Daoy (cell line): ENCODE results near the gene METTL2B. TPM values are rescaled to one million over a fixed set of nuclear protein-coding genes. Genes with fewer than 3 reads are reported as not detected.
"Not testable (repeated sequence)": the region's sequence is repeated elsewhere in the genome, so short reads cannot be mapped to it uniquely, and the experiment has no call there.

Experiments used
- DNase-seq: peaks from one replicate; pipeline ENCODE4 v3.0.0-alpha.2; 2015; ENCODE audit warnings: low read depth
- total RNA-seq: library from RNA; depleted of rRNA; stranded (reverse); fragments of >200 nt; shearing (Covaris generic); gene quantifications from 2 replicates; pipeline ENCODE4 v1.2.3, GENCODE V29; 2014; rRNA removed

The METTL2B gene
- total RNA-seq, 1 experiment from 2014 or later, result 78.2 TPM

DNA sequence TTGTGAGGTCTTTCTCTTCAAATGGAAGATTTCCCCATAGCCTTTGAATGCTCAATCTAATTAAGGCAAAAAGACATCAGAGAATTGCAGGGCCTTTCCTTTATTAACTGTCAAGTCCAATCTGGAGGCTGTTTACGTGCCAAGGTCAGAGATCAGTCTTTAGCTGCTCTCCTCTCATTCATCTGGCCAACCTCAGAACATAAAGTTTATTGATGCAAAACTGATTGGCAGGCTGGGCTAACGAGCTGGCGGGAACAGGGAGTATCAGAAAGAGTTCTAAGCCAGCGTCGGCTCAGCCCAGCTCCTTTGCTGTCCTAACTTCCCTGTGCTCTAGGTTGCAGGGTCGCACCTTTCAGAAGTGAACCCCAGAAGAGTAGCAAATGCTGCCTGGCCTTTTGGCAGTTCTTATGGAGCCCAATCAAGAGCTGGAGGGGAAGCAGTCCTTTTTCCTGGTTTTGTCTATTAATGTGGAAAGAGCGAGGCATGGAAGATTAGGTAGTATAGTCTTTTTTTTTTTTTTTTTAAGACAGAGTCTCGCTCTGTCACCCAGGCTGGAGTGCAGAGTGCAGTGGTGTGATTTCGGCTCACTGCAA is 47.5 kb downstream of the METTL2B start:
- DNase-seq, result not testable (repeated sequence)

DNA sequence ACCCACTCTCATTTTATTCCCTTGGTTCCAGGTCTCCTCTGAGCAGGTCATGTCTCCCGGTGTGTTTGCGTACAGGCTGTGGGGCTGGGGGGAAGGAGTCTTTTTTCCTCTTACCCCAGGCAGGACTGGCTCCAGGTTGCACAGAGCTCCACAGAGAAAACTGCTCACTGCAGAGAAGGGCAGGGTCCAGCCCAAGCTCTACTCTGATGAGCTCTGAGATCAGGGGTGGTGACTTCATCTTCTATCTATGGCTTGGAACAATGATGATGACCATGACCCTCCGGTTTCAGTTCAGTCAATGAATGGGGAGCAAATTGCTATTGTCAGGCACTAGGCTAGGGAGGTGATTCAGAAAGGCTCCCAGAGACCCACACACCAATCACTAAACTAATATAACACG is 49.0 kb downstream of the METTL2B start:
- DNase-seq, result not testable (repeated sequence)

DNA sequence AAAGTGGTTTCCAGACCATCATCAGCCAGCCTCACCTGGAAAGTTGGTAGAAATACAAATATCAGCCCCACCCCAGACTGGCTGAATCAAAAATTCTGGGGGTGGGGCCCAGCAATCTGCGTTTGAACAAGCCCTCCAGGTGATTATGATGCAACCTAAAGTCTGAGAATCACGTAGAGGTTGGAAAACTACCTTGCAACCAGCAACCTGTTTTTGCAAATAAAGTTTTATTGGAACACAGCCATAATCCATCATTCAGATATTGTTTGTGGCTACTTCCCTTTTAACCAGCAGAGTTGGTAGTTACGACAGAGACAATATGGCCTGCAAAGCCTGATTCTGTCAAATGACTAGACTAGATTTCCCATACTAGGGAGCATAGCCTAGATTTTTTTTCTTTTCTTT is 49.5 kb downstream of the METTL2B start:
- not testable (repeated sequence) for DNase-seq

DNA sequence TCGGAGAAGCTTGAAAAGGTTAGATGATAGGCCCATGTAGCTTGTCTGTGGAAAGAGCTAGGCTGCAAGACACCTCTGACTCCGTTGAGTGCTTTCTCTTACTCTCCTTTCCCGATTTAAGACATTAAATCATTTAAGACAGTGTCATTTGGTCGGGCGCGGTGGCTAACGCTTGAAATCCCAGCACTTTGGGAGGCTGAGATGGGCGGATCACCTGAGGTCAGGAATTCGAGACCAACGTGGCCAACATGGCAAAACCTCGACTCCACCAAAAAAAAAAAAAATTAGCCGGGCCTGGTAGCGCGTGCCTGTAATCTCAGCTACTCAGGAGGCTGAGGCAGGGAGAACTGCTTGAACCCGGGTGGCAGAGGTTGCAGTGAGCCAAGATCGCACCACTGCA is 52.6 kb downstream of the METTL2B start:
- not testable (repeated sequence) for DNase-seq

DNA sequence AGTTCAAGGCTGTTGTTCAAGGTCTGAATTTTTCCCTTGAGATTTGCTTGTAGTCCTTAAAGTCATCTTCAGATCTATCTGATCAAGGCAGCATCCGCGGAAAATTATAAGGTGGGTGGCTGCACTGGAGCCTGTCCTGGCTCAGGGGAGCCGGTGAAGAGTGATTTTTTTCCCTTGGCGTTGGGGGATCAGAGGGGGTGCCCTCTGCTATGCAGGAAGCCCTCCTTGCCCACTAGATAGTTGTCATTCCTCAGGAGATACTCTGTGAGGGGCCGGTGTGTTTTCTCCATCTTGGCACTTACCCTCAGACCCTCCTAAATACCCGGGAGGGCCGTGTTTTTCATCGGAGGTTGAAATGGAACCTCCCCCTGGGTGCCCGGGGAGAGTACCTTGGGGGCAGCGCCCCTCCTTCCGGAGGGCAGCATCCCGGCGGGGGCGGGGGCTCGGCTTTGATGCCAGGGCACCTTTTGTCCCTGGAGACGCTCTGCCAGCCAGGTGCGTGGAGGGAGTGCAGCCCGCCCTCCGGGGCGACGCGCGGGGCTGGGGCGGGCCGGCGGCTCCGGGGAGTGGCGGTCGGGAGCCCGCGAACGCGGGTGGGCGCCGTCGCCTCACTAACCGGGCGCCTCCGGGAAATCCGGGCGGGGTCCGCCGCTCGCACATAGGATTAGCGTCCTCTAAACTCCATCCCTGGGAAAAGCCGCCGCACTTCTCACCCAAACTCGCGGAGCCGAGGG is 53.7 kb downstream of the METTL2B start:
- DNase-seq, result peak; percentile 32

DNA sequence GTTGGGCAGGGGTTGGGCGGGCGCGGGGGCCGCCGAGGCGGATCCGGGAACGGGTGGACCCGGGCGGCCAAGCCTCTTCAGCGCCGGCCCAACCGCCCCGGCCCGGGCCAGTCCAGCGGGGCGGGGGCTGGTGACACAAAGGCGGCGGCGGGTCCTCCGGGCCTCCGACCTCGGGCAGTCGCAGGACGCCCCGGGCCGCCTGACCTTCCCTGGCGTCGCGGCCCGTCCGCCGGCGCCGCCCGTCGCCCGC is 54.2 kb downstream of the METTL2B start:
- no peak for DNase-seq

DNA sequence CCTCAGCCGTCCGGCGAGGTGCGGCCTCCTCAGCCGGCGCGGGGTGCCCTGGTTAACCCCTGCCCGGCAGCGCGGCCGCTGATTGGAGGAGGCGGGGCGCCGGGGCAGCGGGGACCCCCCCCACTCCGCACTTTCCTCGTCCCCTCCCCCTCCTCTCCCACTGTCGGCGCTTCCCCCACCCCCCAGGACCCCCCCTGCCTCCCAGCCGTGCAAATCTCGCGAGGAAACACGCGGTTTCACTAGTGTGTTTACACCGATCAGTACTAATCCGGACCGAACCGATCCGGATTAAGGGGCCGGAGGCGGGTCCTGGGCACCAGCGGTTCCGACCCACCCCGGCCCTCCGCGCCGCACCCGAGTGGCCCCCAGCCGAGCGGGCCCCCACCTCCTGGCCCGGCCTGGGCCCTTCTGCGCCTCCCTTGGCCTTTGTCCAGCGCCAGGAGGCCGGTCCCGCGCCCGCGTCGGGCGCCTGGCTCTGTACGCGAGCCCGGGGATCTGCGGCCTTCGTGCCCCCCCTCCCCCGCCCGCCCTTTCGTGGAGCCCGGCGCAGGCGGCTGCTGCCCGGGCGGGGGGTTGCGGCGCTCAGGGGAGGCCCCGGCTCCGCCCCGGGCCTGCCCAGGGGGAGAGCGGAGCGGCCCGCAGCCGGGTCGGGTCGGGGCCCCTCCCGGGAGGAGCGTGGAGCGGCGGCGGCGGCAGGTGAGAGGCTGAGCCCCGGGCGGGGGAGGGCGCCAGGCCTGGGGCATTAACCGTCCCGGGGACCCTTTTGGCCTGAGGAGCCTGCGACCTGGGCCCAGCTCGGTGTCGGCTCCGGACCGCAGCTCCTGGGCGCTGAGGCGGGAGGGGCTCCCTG is 54.8 kb downstream of the METTL2B start:
- DNase-seq, result peak; percentile 89

DNA sequence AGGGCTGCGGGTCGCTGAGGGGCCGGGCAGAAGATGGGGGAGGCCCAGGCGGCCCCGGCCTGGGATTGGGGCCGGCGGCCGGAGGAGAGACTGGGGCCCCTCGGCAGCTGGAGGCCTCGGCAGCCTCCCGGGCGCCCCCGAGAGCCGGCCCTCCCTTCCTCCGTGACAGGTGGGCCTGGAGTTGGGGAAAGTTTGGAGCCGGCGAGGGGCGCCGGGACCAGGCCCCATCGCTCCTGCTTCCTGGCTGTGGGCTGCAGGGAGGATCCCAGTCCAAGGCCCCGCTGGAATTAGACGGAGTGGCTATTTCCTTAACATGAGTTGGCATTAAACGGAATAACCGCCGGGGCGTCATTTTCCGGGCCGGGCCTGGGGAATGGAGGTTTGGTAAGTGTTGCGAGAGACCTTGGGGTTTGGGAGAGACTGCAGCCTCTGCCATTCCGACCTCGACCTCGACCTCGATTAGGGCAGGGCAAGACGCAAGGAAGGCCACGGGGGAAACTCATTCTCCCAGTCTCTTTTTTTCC is 55.5 kb downstream of the METTL2B start:
- DNase-seq, result peak; percentile 55

DNA sequence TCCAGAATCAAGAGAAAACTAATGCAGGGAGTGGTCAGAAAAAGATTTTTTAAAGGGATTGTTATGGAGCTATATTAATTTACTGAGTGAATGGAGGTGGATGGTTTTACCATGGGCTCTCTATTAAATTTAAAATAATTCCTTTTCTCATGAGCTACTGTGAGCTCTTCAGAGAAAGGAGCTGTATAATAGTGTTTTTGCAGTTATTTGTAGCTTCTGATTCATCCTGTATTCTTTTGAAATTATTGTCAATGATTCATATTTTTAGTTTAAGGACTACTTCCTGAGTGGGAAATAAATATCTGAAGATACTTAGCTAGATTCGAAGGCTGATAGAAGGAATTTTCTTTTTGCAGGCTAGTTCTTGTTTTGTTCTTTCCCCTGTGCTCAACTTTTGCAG is 56.4 kb downstream of the METTL2B start:
- not testable (repeated sequence) for DNase-seq

DNA sequence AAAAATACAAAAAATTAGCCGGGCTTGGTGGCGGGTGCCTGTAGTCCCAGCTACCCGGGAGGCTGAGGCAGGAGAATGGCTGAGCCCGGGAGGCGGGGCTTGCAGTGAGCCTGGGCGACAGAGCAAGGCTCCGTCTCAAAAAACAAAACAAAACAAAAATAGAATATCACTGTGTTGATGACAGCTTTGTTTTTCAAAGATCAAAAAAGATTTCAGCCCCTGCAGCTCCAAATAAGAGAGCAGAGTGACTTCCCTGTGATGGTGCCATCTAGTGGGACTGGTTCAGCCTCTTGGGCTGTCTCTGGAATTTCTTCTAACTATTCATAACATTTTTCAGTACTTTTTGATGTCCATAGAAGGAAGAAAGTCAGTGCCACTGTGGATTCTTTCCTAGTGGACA is 60.9 kb downstream of the METTL2B start:
- not testable (repeated sequence) for DNase-seq

DNA sequence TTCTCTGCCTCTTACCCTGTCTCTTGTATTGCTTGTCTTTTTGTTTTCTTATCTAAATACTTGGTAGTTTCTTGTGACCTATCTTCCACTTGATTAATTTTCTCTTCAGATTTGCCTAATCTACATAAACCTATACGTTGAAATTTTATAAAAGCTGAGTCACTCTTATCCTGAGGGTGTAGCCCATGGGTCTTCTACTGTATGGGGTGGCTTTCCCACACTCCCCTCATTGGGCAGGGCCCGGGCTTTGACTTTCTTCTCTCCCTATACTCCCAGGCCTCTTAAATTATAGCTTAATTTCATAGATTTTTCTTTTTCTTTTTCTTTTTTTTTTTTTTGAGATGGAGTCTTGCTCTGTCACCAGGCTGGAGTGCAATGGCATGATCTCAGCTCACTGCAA is 66.0 kb downstream of the METTL2B start:
- DNase-seq, result not testable (repeated sequence)

DNA sequence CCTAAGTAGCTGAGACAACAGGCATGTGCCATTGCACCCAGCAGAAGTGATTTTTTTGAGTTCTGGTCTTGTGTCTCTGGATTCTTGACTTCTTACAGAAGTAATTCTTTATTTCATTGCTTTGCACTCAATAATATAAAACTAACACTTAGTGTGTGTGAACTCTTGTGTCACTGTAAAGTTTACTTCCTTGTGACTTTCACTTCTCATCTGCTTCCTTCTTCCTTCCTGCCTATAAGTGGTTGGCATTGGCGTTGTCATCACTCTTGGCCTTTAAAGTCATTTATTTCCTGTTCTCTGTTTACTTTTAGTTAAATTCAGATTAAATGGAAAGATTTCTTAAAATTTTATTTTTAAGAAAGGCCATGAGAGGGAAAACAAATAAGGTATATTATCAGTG is 66.8 kb downstream of the METTL2B start:
- not testable (repeated sequence) for DNase-seq

DNA sequence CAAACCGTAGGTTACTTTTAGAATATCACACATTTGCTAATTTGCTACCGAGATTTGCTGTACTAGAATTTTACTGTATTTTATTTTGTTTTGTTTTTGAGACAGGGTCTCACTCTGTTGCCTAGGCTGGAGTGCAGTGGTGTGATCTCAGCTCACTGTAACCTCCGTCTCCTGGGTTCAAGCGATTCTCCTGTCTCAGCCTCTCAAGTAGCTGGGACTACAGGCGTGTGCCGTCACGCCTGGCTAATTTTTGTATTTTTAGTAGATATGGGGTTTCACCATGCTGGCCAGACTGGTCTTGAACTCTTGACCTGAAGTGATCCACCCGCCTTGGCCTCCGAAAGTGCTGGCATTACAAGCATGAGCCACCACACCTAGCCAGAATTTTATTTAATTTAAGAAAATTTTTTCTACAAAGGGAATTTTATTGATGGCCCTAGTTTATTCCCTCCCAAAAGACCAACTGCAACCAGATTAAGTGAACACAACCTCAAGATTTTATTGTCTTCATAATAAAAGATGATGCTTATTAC is 69.8 kb downstream of the METTL2B start:
- DNase-seq, result not testable (repeated sequence)

DNA sequence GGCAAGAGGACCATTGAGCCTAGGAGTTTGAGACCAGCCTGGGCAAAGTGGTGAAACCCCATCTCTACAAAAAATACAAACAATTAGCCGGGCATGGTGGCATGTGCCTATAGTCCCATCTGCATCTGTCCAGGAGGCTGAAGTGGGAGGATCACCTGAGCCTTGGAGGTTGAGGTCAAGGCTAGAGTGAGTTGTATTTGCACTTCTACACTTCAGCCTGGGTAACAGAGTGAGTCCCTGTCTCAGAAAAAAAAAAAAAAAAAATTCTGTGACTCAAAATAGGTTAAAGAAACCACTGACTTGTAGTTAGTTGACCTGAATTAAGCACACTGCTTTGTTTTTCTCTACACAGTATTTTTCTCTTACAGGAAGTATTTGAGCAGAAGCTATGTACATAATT is 74.4 kb downstream of the METTL2B start:
- DNase-seq, result no peak

DNA sequence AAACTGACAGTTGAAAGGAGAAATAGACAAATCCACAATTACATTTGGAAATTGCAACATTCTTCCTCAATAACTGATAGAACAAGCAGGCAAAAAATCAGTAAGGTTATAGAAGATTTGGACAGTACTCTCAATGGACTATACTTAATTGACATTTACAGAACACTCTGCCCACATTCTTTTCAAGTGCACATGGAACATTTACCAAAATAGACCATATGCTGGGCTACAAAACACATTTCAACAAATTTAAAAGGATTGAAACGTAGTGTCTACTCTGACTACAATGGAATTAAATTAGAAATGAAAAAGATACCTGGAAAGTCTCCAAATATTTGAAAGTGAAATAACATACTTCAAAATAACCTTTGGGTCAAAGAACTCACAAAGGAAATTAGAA is 77.8 kb downstream of the METTL2B start:
- not testable (repeated sequence) for DNase-seq

Other genes starting within 250 kb of the METTL2B start
- not detected in 2 replicates for gene LEP, start 235.5 kb upstream of the METTL2B start, total RNA-seq
- 63.4 and 63.5 TPM in 2 replicates for gene RBM28, start 132.8 kb upstream of the METTL2B start, total RNA-seq
- not detected in 2 replicates for gene PRRT4, start 115.1 kb upstream of the METTL2B start, total RNA-seq
- 76.1 and 81.1 TPM in 2 replicates for gene IMPDH1, start 66.8 kb upstream of the METTL2B start, total RNA-seq
- gene HILPDA, start 20.9 kb upstream of the METTL2B start, total RNA-seq, result 37.4 and 39.8 TPM in 2 replicates
- 0.74 and 0.80 TPM in 2 replicates for gene GARIN1A, start 195.5 kb downstream of the METTL2B start, total RNA-seq